HepG2 (cell line): ENCODE results near the gene WNT6. TPM values are rescaled to one million over a fixed set of nuclear protein-coding genes. Genes with fewer than 3 reads are reported as not detected.

ENCODE experiments used
- ATAC-seq: fragments of 200-7000 bp; cut with Tn5 transposase; 3 replicates; pipeline ENCODE4 v1.9.1; 2020; ENCODE audit warnings: mild to moderate bottlenecking, moderate library complexity
- Bru-seq: library from RNA; stranded (reverse); fragments of 400-500 nt; gene quantifications from one replicate; lab custom pipeline; 2021; lab: Mats Ljungman, UMichigan
- BruChase-seq, 2 experiments: library from RNA; stranded (reverse); fragments of 400-500 nt; gene quantifications; one replicate each; lab custom pipeline; 2021; lab: Mats Ljungman, UMichigan
- BruUV-seq: library from RNA; stranded (reverse); fragments of 400-500 nt; replicated peaks from 2 replicates; lab custom pipeline; 2021; lab: Mats Ljungman, UMichigan
- CTCF ChIA-PET: fragments of 300-600 bp; formaldehyde crosslinking; extraction: SDS; loops from one replicate; lab custom pipeline; 2021; ENCODE audit warnings: low total read pairs, inconsistent platforms, low intra/inter-chr PET ratio; lab: Yijun Ruan, JAX
- POLR2A ChIA-PET: fragments of 350-600 bp; sonication (Branson Sonifier 250); formaldehyde crosslinking; loops from one replicate; lab custom pipeline; 2020; ENCODE audit warnings: antibody characterized with exemption, inconsistent platforms; lab: Yijun Ruan, JAX
- DNase-seq: peaks from one replicate; pipeline ENCODE4 v3.0.0-alpha.2; 2015; ENCODE audit warnings: low spot score
- FAIRE-seq: peaks from 3 replicates; lab custom pipeline; 2011; peaks lifted over from hg19 to GRCh38; lab: Jason Lieb, UNC
- H2AFZ ChIP-seq: one replicate; pipeline ENCODE4 v1.6.1; 2011; ENCODE audit warnings: low read length, inconsistent platforms
- H3K27ac ChIP-seq: fragments of 300-600 bp; 3 replicates; pipeline ENCODE4 v1.8.0; 2011; ENCODE audit warnings: mixed run types, mild to moderate bottlenecking, mixed read lengths, low read length, inconsistent platforms; ENCODE audit not compliant: insufficient read depth; ENCODE audit errors: extremely low read length
- H3K27me3 ChIP-seq, 2 experiments: fragments of 200-600 bp in 1 of 2; 2 replicates in 1 of 2; 3 replicates in 1 of 2; pipeline versions ENCODE4 v1.6.0 to v1.8.0; 2011; ENCODE audit warnings: low read length in 2 of 2, mild to moderate bottlenecking in 2 of 2, moderate library complexity in 2 of 2, inconsistent platforms in 1 of 2; ENCODE audit not compliant: insufficient read depth in 2 of 2, control insufficient read depth in 1 of 2
- H3K36me3 ChIP-seq, 2 experiments: fragments of 200-600 bp in 1 of 2; replicated peaks in 1 of 2; 2 replicates in 1 of 2; 3 replicates in 1 of 2; pipeline versions ENCODE4 v1.5.1 to v1.8.0; 2011; ENCODE audit warnings: low read length in 2 of 2, inconsistent platforms in 1 of 2; ENCODE audit not compliant: insufficient read depth in 2 of 2, control insufficient read depth in 1 of 2
- H3K4me1 ChIP-seq: 2 replicates; pipeline ENCODE4 v1.5.1; 2012; ENCODE audit warnings: low read length, inconsistent platforms; ENCODE audit not compliant: insufficient read depth
- H3K4me2 ChIP-seq: 2 replicates; pipeline ENCODE4 v1.6.0; 2011; ENCODE audit warnings: low read depth, low read length, inconsistent platforms
- H3K4me3 ChIP-seq, 3 experiments: fragments of 200-600 bp in 1 of 3; sonication (generic), shearing (Covaris generic) in 1 of 3; replicated peaks in 1 of 3; 2 replicates each; pipeline ENCODE4 v1.5.1; 2011 to 2016; ENCODE audit warnings: low read length in 3 of 3, inconsistent platforms in 2 of 3, low read depth in 2 of 3, mild to moderate bottlenecking in 2 of 3, control low read depth in 1 of 3, mixed read lengths in 1 of 3; ENCODE audit not compliant: insufficient read depth in 1 of 3
- H3K79me2 ChIP-seq: one replicate; pipeline ENCODE4 v1.6.1; 2011; ENCODE audit warnings: low read length, inconsistent platforms; ENCODE audit not compliant: insufficient read depth
- H3K9ac ChIP-seq: 2 replicates; pipeline ENCODE4 v1.6.0; 2011; ENCODE audit warnings: mild to moderate bottlenecking, low read depth, low read length, inconsistent platforms; ENCODE audit not compliant: insufficient read depth
- H3K9me3 ChIP-seq: 2 replicates; pipeline ENCODE4 v1.5.1; 2012; ENCODE audit warnings: mild to moderate bottlenecking, low read length
- H4K20me1 ChIP-seq: 2 replicates; pipeline ENCODE4 v1.6.0; 2011; ENCODE audit warnings: inconsistent platforms, mild to moderate bottlenecking, low read length, moderate library complexity; ENCODE audit not compliant: insufficient read depth
- HNRNPK ChIP-seq: fragments of 200-400 bp; formaldehyde crosslinking; IDR thresholded peaks from 2 replicates; pipeline ENCODE4 v1.6.1; 2018; ENCODE audit warnings: low read length, low read depth, moderate library complexity, mild to moderate bottlenecking; ENCODE audit not compliant: poor library complexity, severe bottlenecking
- PATZ1 ChIP-seq: sonication (generic); formaldehyde crosslinking; IDR thresholded peaks from 2 replicates; pipeline ENCODE4 v1.4.0; 2020; ENCODE audit warnings: missing genetic modification reagents
- ZFP36L2 ChIP-seq: sonication (generic); formaldehyde crosslinking; IDR thresholded peaks from 2 replicates; pipeline ENCODE4 v1.4.0; 2020; ENCODE audit warnings: missing genetic modification reagents
- whole genome bisulfite sequencing: methylation state at CpG from one replicate; pipeline ENCODE4 v1.1.6; 2017; ENCODE audit warnings: low lambda C conversion rate; 5-methylcytosine and 5-hydroxymethylcytosine counted together
- in situ Hi-C: cut with HindIII; loops from 2 replicates; pipeline ENCODE4 v1.10.0; 2017; ENCODE audit warnings: low pct_unique_long_range_greater_than_20kb; ENCODE audit not compliant: extremely low pct_ligation_motif_present
- intact Hi-C: fragments of 100-400 bp; cut with micrococcal nuclease; formaldehyde crosslinking; loops from one replicate; pipeline ENCODE4 v1.10.0; 2022; ENCODE audit not compliant: unreplicated experiment
- long read RNA-seq, 2 experiments: library from RNA in 1 of 2; library from polyadenylated mRNA in 1 of 2; stranded (forward) in 1 of 2; unstranded in 1 of 2; transcript quantifications; one replicate each; pipeline ENCODE4 v2.0.0, GENCODE V29; 2019 to 2022
- polyA minus RNA-seq, 3 experiments: library from RNA; depleted of rRNA, polyadenylated mRNA; stranded (reverse); fragments of >200 nt; gene quantifications; 2 replicates each; pipeline ENCODE4 v1.2.3, GENCODE V29; 2011; ENCODE audit warnings: low replicate concordance in 1 of 3
- polyA plus RNA-seq, 8 experiments: library from polyadenylated mRNA; depleted of rRNA in 3 of 8; stranded (reverse) in 7 of 8; unstranded in 1 of 8; fragments of >200 nt; fragmentation: Illumina TruSeq in 4 of 8; extraction: Trizol in 4 of 8; gene quantifications; 2 replicates each; pipeline versions ENCODE4 v1.2.1 to v1.2.3, GENCODE V29; 2011 to 2016; ENCODE audit warnings: low read depth in 4 of 8, missing spikeins in 1 of 8, mixed read lengths in 1 of 8; ENCODE audit not compliant: insufficient read depth in 1 of 8
- total RNA-seq, 5 experiments: library from RNA; depleted of rRNA; stranded (reverse); fragments of >200 nt; fragmentation: Illumina TruSeq; extraction: Trizol; gene quantifications; 2 replicates each; pipeline ENCODE4 v1.2.3, GENCODE V29; 2016; ENCODE audit warnings: low read depth in 1 of 5

WNT6 gene
- total RNA-seq (2016; rRNA removed; fragmentation: Illumina TruSeq; extraction: Trizol) (0.20 TPM in 1 of 2 replicates, not detected in the other), polyA plus RNA-seq (2011; rRNA removed) (0.09 TPM in 1 of 2 replicates, not detected in the other), polyA minus RNA-seq (2011; rRNA and poly(A)+ RNA removed; ENCODE audit: low replicate concordance) (0.09 and 0.14 TPM in 2 replicates), Bru-seq, nascent RNA (percentile 20 among the genes with signal in this experiment), BruChase-seq, experiment 1, labeled RNA remaining after a 6-hour chase (percentile 25 among the genes with signal in this experiment), BruChase-seq, experiment 2, labeled RNA remaining after a 2-hour chase (percentile 27 among the genes with signal in this experiment)
- not detected in 2 replicates for total RNA-seq (2016; cell fraction: cytosol; rRNA removed; fragmentation: Illumina TruSeq; extraction: Trizol; ENCODE audit: low read depth)
- 0.13 TPM in 1 of 2 replicates, not detected in the other for total RNA-seq (2016; cell fraction: insoluble cytoplasmic fraction; rRNA removed; fragmentation: Illumina TruSeq; extraction: Trizol)
- 0.12 TPM in 1 of 2 replicates, not detected in the other for total RNA-seq (2016; cell fraction: membrane; rRNA removed; fragmentation: Illumina TruSeq; extraction: Trizol)
- not detected in 2 replicates for total RNA-seq (2016; cell fraction: nucleus; rRNA removed; fragmentation: Illumina TruSeq; extraction: Trizol)
- 0.04 and 0.05 TPM in 2 replicates for polyA plus RNA-seq (2011; cell fraction: cytosol; rRNA removed)
- 0.28 and 0.42 TPM in 2 replicates for polyA plus RNA-seq (2011; cell fraction: nucleus; rRNA removed)
- not detected in 2 replicates for polyA plus RNA-seq (2012)
- not detected in 2 replicates for polyA plus RNA-seq (2016; cell fraction: cytosol; fragmentation: Illumina TruSeq; extraction: Trizol; ENCODE audit: low read depth)
- polyA plus RNA-seq (2016; cell fraction: insoluble cytoplasmic fraction; fragmentation: Illumina TruSeq; extraction: Trizol; ENCODE audit: low read depth): not detected in 2 replicates
- 0.10 TPM in 1 of 2 replicates, not detected in the other for polyA plus RNA-seq (2016; cell fraction: membrane; fragmentation: Illumina TruSeq; extraction: Trizol; ENCODE audit: low read depth)
- 0.37 and 0.91 TPM in 2 replicates for polyA plus RNA-seq (2016; cell fraction: nucleus; fragmentation: Illumina TruSeq; extraction: Trizol; ENCODE audit: insufficient read depth, low read depth)
- polyA minus RNA-seq (2011; cell fraction: cytosol; rRNA and poly(A)+ RNA removed): not detected in 2 replicates
- not detected in 2 replicates for polyA minus RNA-seq (2011; cell fraction: nucleus; rRNA and poly(A)+ RNA removed)
- long read RNA-seq, experiment 1: 0 reads
- long read RNA-seq, experiment 2, partial matches to known transcripts: 0 of 3 reads
- long read RNA-seq, experiment 2, other reads (novel, unspliced or antisense): 2 of 3 reads

GRCh38 chr2:218859556-218859987 is at the start of gene WNT6:
Gene WNT6 (plus strand): TSS chr2:218859805. CDS start chr2:218860038, 233 bp downstream.
- in situ Hi-C loops (no loop called here), intact Hi-C loops (no loop called here)
- FAIRE-seq: no peak
- POLR2A ChIA-PET: no interaction called here
- peaks cover 27% of the 10 kb centered on the region for H3K4me1 ChIP-seq
- H3K79me2 ChIP-seq: no peaks in the 10 kb centered on the region
- peaks cover 18 to 83% of the 10 kb centered on the region in 2 experiments for H3K27me3 ChIP-seq
- no peak within 1 kb of the TSS for H2AFZ ChIP-seq
- H3K9ac ChIP-seq: no peak within 1 kb of the TSS
- TF ChIP-seq HNRNPK: peak; percentile 53
- TF ChIP-seq ZFP36L2 (CRISPR knock-in tag): no peak
- TF ChIP-seq PATZ1 (CRISPR knock-in tag): 0 out of 2 replicates have a peak, but pooled peaks have one; percentile 18
- H3K4me3 ChIP-seq: peak within 1 kb of the TSS; percentile 30 to 67 (median 32); a peak in 4 of 6 replicates
- DNase-seq: no peak
- H4K20me1 ChIP-seq: no peaks in the 10 kb centered on the region; the same call in 1 of the 2 replicates
- WGBS: 2% methylated on average over 47 of the region's 64 CpGs
- H3K4me2 ChIP-seq: peak within 1 kb of the TSS; percentile 61
- H3K27ac ChIP-seq: no peak within 1 kb of the TSS
- H3K9me3 ChIP-seq: no peaks in the 10 kb centered on the region
- no TSS peak for BruUV-seq
- peak; percentile 4 for ATAC-seq
- no peaks in the 10 kb centered on the region for H3K36me3 ChIP-seq
- CTCF ChIA-PET: no interaction called here
